K562 (cell line): Measurements from ENCODE around the gene GMDS.

ENCODE experiments used
- CBX3 ChIP-seq, 2 experiments: IDR thresholded peaks; 1 replicate in 1 of 2; 2 replicates in 1 of 2; pipeline ENCODE4 v1.6.1; 2012; ENCODE audit warnings: inconsistent platforms in 2 of 2, low read length in 2 of 2, borderline replicate concordance in 1 of 2, control low read depth in 1 of 2
- CTCF ChIP-seq, 3 experiments: IDR thresholded peaks in 2 of 3; conservative IDR thresholded peaks in 1 of 3; 2 replicates each; pipeline ENCODE4 v1.5.1; 2011 to 2012; ENCODE audit warnings: low read length in 3 of 3, mild to moderate bottlenecking in 3 of 3, control low read depth in 2 of 3, improper control_type of control experiment in 1 of 3, inconsistent platforms in 1 of 3, low read depth in 1 of 3, mixed read lengths in 1 of 3, moderate library complexity in 1 of 3; ENCODE audit not compliant: insufficient read depth in 2 of 3
- EP300 ChIP-seq: IDR thresholded peaks from 2 replicates; pipeline ENCODE4 v1.6.1; 2012; ENCODE audit warnings: low read length, improper control_type of control experiment
- HNRNPUL1 ChIP-seq: fragments of 200-400 bp; formaldehyde crosslinking; IDR thresholded peaks from 2 replicates; pipeline ENCODE4 v1.6.1; 2017; ENCODE audit warnings: low read length
- JUN ChIP-seq, 2 experiments: sonication (generic) in 1 of 2; formaldehyde crosslinking in 1 of 2; IDR thresholded peaks; 2 replicates each; pipeline versions ENCODE4 v1.6.1 to v1.8.0; 2012 to 2022; ENCODE audit warnings: borderline replicate concordance in 2 of 2, mild to moderate bottlenecking in 2 of 2, improper control_type of control experiment in 1 of 2, low read depth in 1 of 2, low read length in 1 of 2, missing genetic modification reagents in 1 of 2
- MYC ChIP-seq, 2 experiments: fragments of 250-450 bp in 1 of 2; sonication (Bioruptor Pico) in 1 of 2; IDR thresholded peaks; 2 replicates each; pipeline versions ENCODE4 v1.5.1 to v1.6.1; 2012 to 2021; ENCODE audit warnings: low read depth in 2 of 2, borderline replicate concordance in 1 of 2, improper control_type of control experiment in 1 of 2, low read length in 1 of 2, mild to moderate bottlenecking in 1 of 2, moderate library complexity in 1 of 2
- POLR2A ChIP-seq: fragments of 450-650 bp; conservative IDR thresholded peaks from 2 replicates; pipeline ENCODE4 v1.6.1; 2016
- ZFP30 ChIP-seq: fragments of 250-450 bp; sonication (Bioruptor Pico); IDR thresholded peaks from 2 replicates; pipeline ENCODE4 v1.8.0; 2022; ENCODE audit warnings: moderate library complexity, mild to moderate bottlenecking, inconsistent platforms, borderline replicate concordance
- ZNF217 ChIP-seq: sonication (generic); formaldehyde crosslinking; IDR thresholded peaks from 2 replicates; pipeline ENCODE4 v1.8.0; 2022; ENCODE audit warnings: mild to moderate bottlenecking, missing genetic modification reagents
- ZNF318 ChIP-seq, 2 experiments: fragments of 450-650 bp; IDR thresholded peaks; 2 replicates each; pipeline ENCODE4 v1.6.1; 2016; ENCODE audit warnings: mild to moderate bottlenecking in 2 of 2, borderline replicate concordance in 1 of 2, low read depth in 1 of 2, moderate library complexity in 1 of 2

- TF ChIP-seq MYC (IDR thresholded peaks at IDR 0.05; ENCODE audit: low read depth, low read length), result no peak
- no peak for TF ChIP-seq MYC (CRISPR knock-in tag; IDR thresholded peaks at IDR 0.05; ENCODE audit: borderline replicate concordance, low read depth)
- no peak for TF ChIP-seq JUN (IDR thresholded peaks at IDR 0.05; ENCODE audit: borderline replicate concordance, low read depth, low read length)
- TF ChIP-seq JUN (CRISPR knock-in tag; IDR thresholded peaks at IDR 0.05; ENCODE audit: borderline replicate concordance), result no peak
- TF ChIP-seq ZNF217 (CRISPR knock-in tag), result no peak
- TF ChIP-seq HNRNPUL1, result no peak
- no peak for TF ChIP-seq ZNF318 (IDR thresholded peaks at IDR 0.05; ENCODE audit: borderline replicate concordance in 1 of 2, low read depth in 1 of 2)
- no peak for TF ChIP-seq CBX3 (IDR thresholded peaks at IDR 0.05; ENCODE audit: borderline replicate concordance in 1 of 2, low read length in 2 of 2)
- TF ChIP-seq CTCF (IDR thresholded peaks at IDR 0.05 in 2 of 3, conservative IDR thresholded peaks at IDR 0.05 in 1 of 3; ENCODE audit: insufficient read depth in 2 of 3, low read depth in 1 of 3, low read length in 3 of 3), result no peak
- TF ChIP-seq POLR2A, result no peak
- TF ChIP-seq EP300, result no peak
- TF ChIP-seq ZFP30, result no peak
Measured at GRCh38 chr6:1577146-1577680, 668.2 kb downstream of the GMDS start.
